PC-9 (cell line): ENCODE measurements around the gene TOMT. TPM values are rescaled to one million over a fixed set of nuclear protein-coding genes. Genes with fewer than 3 reads are reported as not detected.
A peak's percentile ranks its signal among the peaks of the same experiment; 100 is the strongest.

Experiments used
- BruUV-seq: library from RNA; stranded (reverse); fragments of 400-500 nt; replicated peaks from 2 replicates; lab custom pipeline; 2021; lab: Mats Ljungman, UMichigan
- CTCF ChIA-PET: fragments of 300-600 bp; sonication (Branson Sonifier 250); formaldehyde crosslinking; loops from one replicate; lab custom pipeline; 2022; ENCODE audit warnings: antibody characterized with exemption; lab: Charles Lee
- POLR2A ChIA-PET: fragments of 300-600 bp; sonication (Branson Sonifier 250); formaldehyde crosslinking; loops from one replicate; lab custom pipeline; 2022; ENCODE audit warnings: antibody characterized with exemption; ENCODE audit not compliant: unreplicated experiment; lab: Charles Lee
- DNase-seq, 2 experiments: peaks; one replicate each; pipeline versions ENCODE4 v3.0.0 to v3.0.0-alpha.2; 2015 to 2022; ENCODE audit warnings: mixed read lengths in 1 of 2
- H2AFZ ChIP-seq: fragments of 200-600 bp; sonication (generic); 2 replicates; pipeline ENCODE4 v1.8.1; 2017; ENCODE audit warnings: antibody characterized with exemption
- H3F3A ChIP-seq: fragments of 200-600 bp; sonication (generic); 2 replicates; pipeline ENCODE4 v1.8.1; 2017; ENCODE audit warnings: antibody characterized with exemption, mild to moderate bottlenecking, low read depth; ENCODE audit not compliant: insufficient read depth
- H3K27ac ChIP-seq: fragments of 200-600 bp; sonication (generic); 2 replicates; pipeline ENCODE4 v1.6.1; 2016; ENCODE audit warnings: mixed run types
- H3K27me3 ChIP-seq: fragments of 200-600 bp; sonication (generic); 2 replicates; pipeline ENCODE4 v1.6.1; 2016; ENCODE audit warnings: low read depth, mixed run types; ENCODE audit not compliant: insufficient read depth
- H3K36me3 ChIP-seq: fragments of 200-600 bp; sonication (generic); 2 replicates; pipeline ENCODE4 v1.6.1; 2016; ENCODE audit warnings: low read depth, mixed run types
- H3K4me1 ChIP-seq: fragments of 200-600 bp; sonication (generic); replicated peaks from 2 replicates; pipeline ENCODE4 v1.6.1; 2016; ENCODE audit warnings: mixed run types; ENCODE audit not compliant: insufficient read depth
- H3K4me2 ChIP-seq: fragments of 200-600 bp; sonication (generic); 2 replicates; pipeline ENCODE4 v1.6.1; 2017; ENCODE audit warnings: mixed run types
- H3K4me3 ChIP-seq: fragments of 200-600 bp; sonication (generic); 2 replicates; pipeline ENCODE4 v1.6.1; 2016; ENCODE audit warnings: mixed run types
- H3K79me2 ChIP-seq: fragments of 200-600 bp; sonication (generic); 2 replicates; pipeline ENCODE4 v1.6.1; 2017; ENCODE audit warnings: low read depth, mixed run types
- H3K9me2 ChIP-seq: fragments of 200-600 bp; sonication (generic); 2 replicates; pipeline ENCODE4 v1.8.1; 2017; ENCODE audit warnings: mild to moderate bottlenecking; ENCODE audit not compliant: insufficient read depth
- H3K9me3 ChIP-seq: fragments of 200-600 bp; sonication (generic); 2 replicates; pipeline ENCODE4 v1.8.1; 2016; ENCODE audit warnings: low read depth; ENCODE audit not compliant: insufficient read depth
- H4K20me1 ChIP-seq: fragments of 200-600 bp; sonication (generic); 2 replicates; pipeline ENCODE4 v1.8.1; 2017; ENCODE audit not compliant: insufficient read depth
- CTCF ChIP-seq: fragments of 200-600 bp; sonication (generic); conservative IDR thresholded peaks from 2 replicates; pipeline ENCODE4 v1.6.1; 2017; ENCODE audit warnings: mixed run types, antibody characterized with exemption, mild to moderate bottlenecking, moderate library complexity
- EZH2 ChIP-seq: fragments of 200-600 bp; sonication (generic); IDR thresholded peaks from 2 replicates; pipeline ENCODE4 v1.8.0; 2017; ENCODE audit warnings: antibody characterized with exemption, low read depth
- intact Hi-C: fragments of 100-400 bp; cut with micrococcal nuclease; formaldehyde crosslinking; loops from one replicate; pipeline ENCODE4 v1.10.0; 2022; ENCODE audit not compliant: unreplicated experiment
- total RNA-seq: library from RNA; stranded (reverse); gene quantifications from 2 replicates; pipeline ENCODE4 v1.2.3, GENCODE V29; 2021

Gene TOMT
- total RNA-seq, 1 experiment from 2014 or later, result not detected

DNA sequence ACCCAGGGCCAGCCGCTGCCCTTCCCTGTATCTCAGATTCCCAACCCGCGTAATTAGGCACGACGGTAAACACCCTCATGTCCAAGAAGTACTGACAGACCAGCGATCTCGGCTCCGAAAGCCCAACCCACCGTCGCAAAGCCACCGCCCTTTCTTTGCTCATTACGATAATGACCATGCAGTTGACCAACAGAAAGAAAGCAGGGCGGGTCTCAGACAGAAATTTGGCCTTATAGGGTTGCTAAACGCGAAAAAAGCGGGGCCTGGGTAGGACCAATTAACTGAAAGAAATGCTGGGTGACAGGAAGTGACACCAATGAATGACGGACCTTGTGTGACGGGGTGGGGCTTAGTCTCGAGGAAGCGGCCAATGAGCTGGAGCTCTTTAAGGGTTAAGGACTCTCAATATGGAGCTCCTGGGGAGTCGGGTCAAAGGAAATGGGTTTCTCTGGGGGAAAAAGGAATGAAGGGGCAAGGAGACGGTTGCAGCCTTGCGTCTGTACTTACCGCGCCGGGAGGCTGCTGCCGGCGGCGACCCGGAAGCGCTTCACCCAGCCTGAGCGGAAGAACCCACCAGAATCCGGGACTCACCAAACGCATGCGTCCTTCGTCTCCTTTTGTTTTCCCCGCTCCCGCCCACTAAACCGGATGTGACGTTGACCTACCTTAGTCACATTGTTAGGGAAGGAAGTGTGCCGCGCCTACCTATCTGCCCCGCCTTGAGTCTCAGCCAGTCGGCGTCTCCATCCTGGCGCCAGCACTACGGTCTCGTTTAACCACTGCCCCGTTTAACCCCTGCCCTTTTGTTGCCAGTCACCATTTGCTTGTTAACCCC, 6.6 kb downstream of the TOMT start, which contains the start of gene ANAPC15:
Gene ANAPC15 (minus strand): TSS at position 553 of the 835 bp plus-strand sequence. CDS start 1,419 bp downstream, outside the sequence.
- POLR2A ChIA-PET, result interaction anchor here (0.6 to 1.2 kb wide), 2 partner anchors 111 to 324 kb away, joined by 4 to 5 read pairs; no protein-coding TSS in a partner anchor
- intact Hi-C loops, result loop anchor here (1.0 kb wide), 5 partner anchors 9 to 302 kb away; partner anchors contain the start of genes LAMTOR1, LRRC51 and NUMA1

GRCh38 chr11:72112978-72113808, 7.5 kb downstream of the TOMT start:
- Histone ChIP-seq H3K9me2 (no peaks in the 10 kb centered on the region), H3K4me3 (peak overlapping the region; percentile 56), H3K27ac (peak overlapping the region; percentile 70), H3K4me1 (peaks cover 14% of the 10 kb centered on the region), H3K4me2 (peak overlapping the region; percentile 88), H3K36me3 (no peaks in the 10 kb centered on the region), H3K79me2 (0 out of 2 replicates have a peak, but pooled peaks cover 4% of the 10 kb centered on the region), H2AFZ (peak overlapping the region; percentile 87), H3K9me3 (no peaks in the 10 kb centered on the region), H3K27me3 (no peaks in the 10 kb centered on the region), H4K20me1 (no peaks in the 10 kb centered on the region), H3F3A (peaks cover 10% of the 10 kb centered on the region; the same call in 1 of the 2 replicates)
- intact Hi-C loops, result loop anchor here (1.0 kb wide), 5 partner anchors 10 to 301 kb away; partner anchors contain the start of genes LAMTOR1, LRRC51 and NUMA1
- BruUV-seq, result TSS peak; percentile 99
- CTCF ChIA-PET, result no interaction called here
- DNase-seq, result no peak
- POLR2A ChIA-PET, result interaction anchor here (0.5 to 1.2 kb wide), 3 partner anchors 78 to 529 kb away, joined by 3 to 6 read pairs (median 4); no protein-coding TSS in a partner anchor
- TF ChIP-seq EZH2 (no peak), CTCF (no peak)

More for the DNA sequence above, 6.6 kb downstream of the TOMT start, which contains the start of gene ANAPC15:
- peak; percentile 97 to 99 for DNase-seq
- TF ChIP-seq EZH2, result no peak
- TF ChIP-seq CTCF, result no peak
- peak within 1 kb of the TSS; percentile 87 for H2AFZ ChIP-seq
- H3K4me2 ChIP-seq, result peak within 1 kb of the TSS; percentile 92
- no peaks in the 10 kb centered on the region for H3K9me2 ChIP-seq
- no peaks in the 10 kb centered on the region for H3K9me3 ChIP-seq
- no peaks in the 10 kb centered on the region for H3K27me3 ChIP-seq
- H3K27ac ChIP-seq, result peak within 1 kb of the TSS; percentile 70
- no TSS peak for BruUV-seq
- H3F3A ChIP-seq, result peaks cover 10% of the 10 kb centered on the region; the same call in 1 of the 2 replicates
- H3K4me3 ChIP-seq, result peak within 1 kb of the TSS; percentile 56
- CTCF ChIA-PET, result no interaction called here
- 0 out of 2 replicates have a peak, but pooled peaks cover 4% of the 10 kb centered on the region for H3K79me2 ChIP-seq
- H4K20me1 ChIP-seq, result no peaks in the 10 kb centered on the region
- H3K4me1 ChIP-seq, result peaks cover 14% of the 10 kb centered on the region
- H3K36me3 ChIP-seq, result no peaks in the 10 kb centered on the region

GRCh38 chr11:72114570-72114969, 8.8 kb downstream of the TOMT start:
- Histone ChIP-seq H3F3A (peaks cover 10% of the 10 kb centered on the region; the same call in 1 of the 2 replicates), H4K20me1 (no peaks in the 10 kb centered on the region), H2AFZ (no peak overlapping the region), H3K36me3 (no peaks in the 10 kb centered on the region), H3K79me2 (0 out of 2 replicates have a peak, but pooled peaks cover 4% of the 10 kb centered on the region), H3K9me3 (no peaks in the 10 kb centered on the region), H3K27ac (no peak overlapping the region), H3K27me3 (no peaks in the 10 kb centered on the region), H3K4me3 (no peak overlapping the region), H3K4me2 (no peak overlapping the region), H3K9me2 (no peaks in the 10 kb centered on the region), H3K4me1 (peaks cover 14% of the 10 kb centered on the region)
- intact Hi-C loops, result no loop called here
- BruUV-seq, result no TSS peak
- ChIA-PET POLR2A (no interaction called here), CTCF (no interaction called here)
- no peak for DNase-seq
- TF ChIP-seq CTCF, result no peak
- no peak for TF ChIP-seq EZH2
